Memory B cell (primary cell): ENCODE results near the gene RPUSD2.

ENCODE experiments used
- ATAC-seq: fragments of 150-1000 bp; cut with Tn5 transposase; 2 replicates; pipeline ENCODE4 v1.10.0; 2021; ENCODE audit warnings: low read depth, mild to moderate bottlenecking, moderate library complexity
- DNase-seq, 2 donors: peaks; one replicate each; pipeline ENCODE4 v3.0.0; 2022; ENCODE audit warnings: low spot score in 2 of 2
- H3K27ac Mint-ChIP-seq: one replicate; pipeline ENCODE4 v1.8.0; 2022; ENCODE audit warnings: mild to moderate bottlenecking, moderate library complexity, mixed read lengths
- H3K27me3 Mint-ChIP-seq: one replicate; pipeline ENCODE4 v1.8.0; 2022; ENCODE audit warnings: mixed read lengths
- H3K36me3 Mint-ChIP-seq: one replicate; pipeline ENCODE4 v1.8.0; 2022; ENCODE audit warnings: mild to moderate bottlenecking, mixed read lengths
- H3K4me1 Mint-ChIP-seq: one replicate; pipeline ENCODE4 v1.8.0; 2022; ENCODE audit warnings: mixed read lengths
- H3K4me3 Mint-ChIP-seq: one replicate; pipeline ENCODE4 v1.8.0; 2022; ENCODE audit warnings: mild to moderate bottlenecking, moderate library complexity, mixed read lengths
- H3K9me3 Mint-ChIP-seq: one replicate; pipeline ENCODE4 v1.8.0; 2022; ENCODE audit warnings: mixed read lengths

RPUSD2 gene

DNA sequence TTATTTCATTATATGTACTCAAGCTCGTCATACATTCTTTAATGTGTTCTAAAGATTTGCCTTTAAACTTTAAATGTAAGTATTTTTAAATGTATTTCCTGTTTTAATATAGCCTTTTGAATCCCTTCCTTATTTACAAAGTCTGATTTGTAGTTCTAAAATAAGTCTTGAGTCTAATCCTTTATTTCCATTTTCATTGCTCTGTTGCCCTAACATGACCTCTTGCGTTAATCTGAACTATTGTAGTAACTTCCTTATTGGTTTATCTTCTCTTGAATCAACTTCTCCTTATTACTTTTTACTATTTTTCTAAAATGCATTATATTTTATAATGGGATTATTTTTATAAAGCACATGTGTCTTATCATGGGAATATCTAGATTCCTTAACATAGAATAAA, 48.9 kb downstream of the RPUSD2 start:
- Mint-ChIP-seq H3K27me3 (no peaks in the 10 kb centered on the region), H3K27ac (no peak overlapping the region), H3K36me3 (no peaks in the 10 kb centered on the region), H3K4me1 (peaks cover 4% of the 10 kb centered on the region), H3K4me3 (no peak overlapping the region), H3K9me3 (no peaks in the 10 kb centered on the region)
- no peak for DNase-seq
- no peak for ATAC-seq

DNA sequence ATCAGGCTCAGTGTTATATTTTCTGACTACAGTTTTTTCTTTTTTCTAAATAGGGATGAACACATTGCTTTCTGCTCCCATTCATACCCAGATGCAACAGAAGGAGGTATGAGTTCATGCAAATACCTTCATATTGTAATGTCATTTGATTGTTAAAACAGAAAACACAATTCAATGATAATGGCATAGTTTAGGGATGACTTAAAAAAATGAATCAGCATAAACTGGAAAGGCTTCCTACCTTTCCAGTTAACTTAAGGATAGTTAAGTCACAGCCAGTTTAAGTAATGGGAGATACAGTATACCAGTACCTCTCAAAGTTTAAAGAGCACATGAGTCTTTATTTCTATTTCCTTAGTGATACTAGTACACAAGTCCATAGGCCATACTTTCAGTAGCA, 49.8 kb downstream of the RPUSD2 start:
- no peaks in the 10 kb centered on the region for H3K27me3 Mint-ChIP-seq
- no peak for DNase-seq

DNA sequence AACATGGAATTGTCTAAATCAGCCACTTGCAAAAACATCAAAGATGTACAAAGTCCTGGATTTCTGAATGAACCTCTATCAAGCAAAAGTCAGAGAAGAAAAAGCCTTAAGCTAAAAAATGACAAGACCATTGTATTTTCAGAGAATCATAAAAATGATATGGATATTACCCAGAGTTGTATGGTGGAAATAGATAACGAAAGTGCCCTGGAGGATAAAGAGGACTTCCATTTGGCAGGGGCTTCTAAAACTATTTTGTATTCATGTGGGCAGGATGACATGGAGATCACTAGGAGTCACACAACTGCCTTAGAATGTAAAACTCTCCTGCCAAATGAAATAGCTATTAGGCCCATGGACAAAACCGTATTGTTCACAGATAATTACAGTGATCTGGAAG, 54.3 kb downstream of the RPUSD2 start:
- no peaks in the 10 kb centered on the region for H3K9me3 Mint-ChIP-seq
- H3K4me3 Mint-ChIP-seq: no peak overlapping the region
- ATAC-seq: no peak
- H3K4me1 Mint-ChIP-seq: no peaks in the 10 kb centered on the region
- no peak for DNase-seq
- H3K27me3 Mint-ChIP-seq: no peaks in the 10 kb centered on the region
- no peaks in the 10 kb centered on the region for H3K36me3 Mint-ChIP-seq
- no peak overlapping the region for H3K27ac Mint-ChIP-seq

More for the DNA sequence above, 49.8 kb downstream of the RPUSD2 start:
- ATAC-seq: no peak
- Mint-ChIP-seq H3K36me3 (no peaks in the 10 kb centered on the region), H3K9me3 (no peaks in the 10 kb centered on the region), H3K4me3 (no peak overlapping the region), H3K4me1 (peaks cover 4% of the 10 kb centered on the region), H3K27ac (no peak overlapping the region)
